ENCODE measurements around the gene FAM47E. TPM values are rescaled to one million over a fixed set of nuclear protein-coding genes. Genes with fewer than 3 reads are reported as not detected.

FAM47E gene
- total and polyA plus RNA-seq, 7 experiments from 2014 or later, result 0.24 to 0.79 (median 0.45) TPM; not detected in 2

DNA sequence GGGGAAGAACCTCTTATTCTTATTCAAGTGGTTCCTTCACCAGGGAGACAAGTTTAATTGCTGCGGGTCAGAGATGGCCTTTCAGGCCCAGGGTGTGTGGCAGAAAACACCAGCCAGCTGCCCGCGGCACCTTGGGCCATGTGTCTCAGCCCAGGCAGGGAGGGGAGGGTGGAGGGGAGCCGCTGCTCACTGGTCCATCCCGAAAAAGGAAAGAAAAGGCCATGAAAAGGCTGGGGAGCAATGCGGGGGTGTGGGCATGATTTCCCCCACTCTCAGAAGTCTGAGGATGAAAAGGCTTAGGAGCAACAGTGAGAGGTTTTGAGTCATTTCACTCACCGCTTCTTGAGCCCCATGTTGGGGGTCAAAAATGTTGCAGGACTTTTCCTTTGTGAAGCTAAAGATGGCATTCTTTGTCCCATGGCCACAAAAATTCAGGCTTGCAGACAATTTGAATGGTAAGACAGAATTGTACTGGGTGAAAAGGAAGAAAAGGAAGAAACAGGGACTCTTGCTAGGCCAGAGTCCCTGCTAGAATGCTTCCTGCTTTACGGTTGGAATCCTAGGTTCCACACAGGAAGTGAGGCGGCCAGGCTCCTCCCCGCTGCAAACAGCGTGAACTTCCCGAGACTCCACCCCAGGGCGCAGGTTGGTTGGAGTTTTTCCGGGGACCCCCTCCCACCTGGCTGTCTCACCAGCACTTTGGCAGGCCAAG lies 17.4 kb upstream of the FAM47E start:
- DNase-seq (no peak), ATAC-seq (no peak)
- no peak overlapping the region for H3K27ac ChIP-seq (ENCODE audit: low read depth, low read length)
- peaks cover 0 to 10% (median 0%) of the 10 kb centered on the region in 5 donors for H3K36me3 Mint-ChIP-seq
- H3K4me3 Mint-ChIP-seq, result no peak overlapping the region
- H3K27me3 ChIP-seq (ENCODE audit: control insufficient read depth in 2 of 2, insufficient read depth in 2 of 2, low read length in 2 of 2), result no peaks in the 10 kb centered on the region
- H3K9me3 ChIP-seq (ENCODE audit: control insufficient read depth in 2 of 3, low read length in 3 of 3), result no peaks in the 10 kb centered on the region
- no peaks in the 10 kb centered on the region for H3K4me1 ChIP-seq (ENCODE audit: control insufficient read depth in 2 of 2, insufficient read depth in 2 of 2, low read length in 2 of 2)
- H3K4me3 ChIP-seq (ENCODE audit: low read length), result no peak overlapping the region
- intact Hi-C loops (cut with micrococcal nuclease), result no loop called here
- H3K4me1 Mint-ChIP-seq, result peaks cover 0 to 2% (median 0%) of the 10 kb centered on the region in 7 donors
- no peaks in the 10 kb centered on the region for H3K36me3 ChIP-seq (ENCODE audit: control insufficient read depth in 2 of 3, insufficient read depth in 3 of 3, low read length in 3 of 3)
- CTCF ChIA-PET, result no interaction called here
- peaks cover 4 to 20% (median 11%) of the 10 kb centered on the region in 11 donors for H3K9me3 Mint-ChIP-seq
- peaks cover 0 to 11% (median 4%) of the 10 kb centered on the region in 5 donors for H3K27me3 Mint-ChIP-seq
- POLR2A ChIA-PET, result no interaction called here
- no peak overlapping the region for H3K27ac Mint-ChIP-seq

- H3K4me1 ChIP-seq (ENCODE audit: control insufficient read depth in 2 of 2, insufficient read depth in 2 of 2, low read length in 2 of 2), result no peaks in the 10 kb centered on the region
- Mint-ChIP-seq H3K27me3 (peaks cover 0 to 13% (median 4%) of the 10 kb centered on the region in 5 donors), H3K4me3 (no peak overlapping the region), H3K27ac (no peak overlapping the region), H3K9me3 (peaks cover 2 to 19% (median 9%) of the 10 kb centered on the region in 11 donors), H3K36me3 (peaks cover 0 to 5% (median 0%) of the 10 kb centered on the region in 5 donors), H3K4me1 (peaks cover 0 to 2% (median 0%) of the 10 kb centered on the region in 7 donors)
- CTCF ChIA-PET, result no interaction called here
- no peak overlapping the region for H3K27ac ChIP-seq (ENCODE audit: low read depth, low read length)
- ATAC-seq, result no peak
- H3K27me3 ChIP-seq (ENCODE audit: control insufficient read depth in 2 of 2, insufficient read depth in 2 of 2, low read length in 2 of 2), result no peaks in the 10 kb centered on the region
- H3K9me3 ChIP-seq (ENCODE audit: control insufficient read depth in 2 of 3, low read length in 3 of 3), result no peaks in the 10 kb centered on the region
- no peaks in the 10 kb centered on the region for H3K36me3 ChIP-seq (ENCODE audit: control insufficient read depth in 2 of 3, insufficient read depth in 3 of 3, low read length in 3 of 3)
- POLR2A ChIA-PET, result no interaction called here
- H3K4me3 ChIP-seq (ENCODE audit: low read length), result no peak overlapping the region
- no peak for DNase-seq
- intact Hi-C loops (cut with micrococcal nuclease), result no loop called here
Observed at GRCh38 chr4:76234679-76235044, 16.9 kb upstream of the FAM47E start.

- Histone ChIP-seq H3K4me3 (ENCODE audit: low read length) (no peak overlapping the region), H3K27me3 (ENCODE audit: control insufficient read depth in 2 of 2, insufficient read depth in 2 of 2, low read length in 2 of 2) (no peaks in the 10 kb centered on the region), H3K9me3 (ENCODE audit: control insufficient read depth in 2 of 3, low read length in 3 of 3) (peaks cover 0 to 4% (median 0%) of the 10 kb centered on the region in 3 experiments), H3K27ac (ENCODE audit: low read depth, low read length) (no peak overlapping the region), H3K36me3 (ENCODE audit: control insufficient read depth in 2 of 3, insufficient read depth in 3 of 3, low read length in 3 of 3) (no peaks in the 10 kb centered on the region), H3K4me1 (ENCODE audit: control insufficient read depth in 2 of 2, insufficient read depth in 2 of 2, low read length in 2 of 2) (no peaks in the 10 kb centered on the region)
- Mint-ChIP-seq H3K36me3 (peaks cover 0 to 5% (median 3%) of the 10 kb centered on the region in 5 donors), H3K27ac (no peak overlapping the region), H3K4me3 (no peak overlapping the region), H3K27me3 (peaks cover 0 to 19% (median 4%) of the 10 kb centered on the region in 5 donors), H3K9me3 (peaks cover 5 to 24% (median 13%) of the 10 kb centered on the region in 11 donors), H3K4me1 (peaks cover 0 to 2% (median 0%) of the 10 kb centered on the region in 7 donors)
- POLR2A ChIA-PET, result no interaction called here
- intact Hi-C loops (cut with micrococcal nuclease), result no loop called here
- CTCF ChIA-PET, result interaction anchor here (0.7 kb wide), 1 partner anchor 15 kb away, joined by 3 read pairs; no protein-coding TSS in a partner anchor
- ATAC-seq (no peak), DNase-seq (no peak)
Observed at GRCh38 chr4:76235407-76235806, 16.1 kb upstream of the FAM47E start.

DNA sequence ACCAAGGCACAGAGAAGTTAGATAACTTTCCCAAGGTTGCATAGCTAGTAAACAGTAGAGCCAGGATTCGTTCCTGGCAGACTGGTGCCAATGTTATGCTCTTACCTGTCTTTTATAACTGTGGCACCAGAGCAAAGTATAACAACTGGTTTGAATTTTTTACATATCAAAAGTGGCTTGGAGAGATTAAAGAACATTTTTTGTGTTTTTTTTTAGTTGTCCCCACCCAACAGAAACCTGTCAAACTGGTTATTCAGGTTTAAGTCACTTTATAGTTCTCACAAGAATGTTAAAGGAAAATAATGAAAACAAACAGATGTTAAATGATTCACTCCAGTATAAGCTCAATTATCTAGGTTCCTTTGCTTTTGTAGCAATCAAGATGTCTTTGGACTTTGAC lies 15.6 kb upstream of the FAM47E start:
- CTCF ChIA-PET, result interaction anchor here (0.7 kb wide), 1 partner anchor 16 kb away, joined by 3 read pairs; no protein-coding TSS in a partner anchor
- H3K9me3 ChIP-seq (ENCODE audit: control insufficient read depth in 2 of 3, low read length in 3 of 3), result peaks cover 0 to 9% (median 0%) of the 10 kb centered on the region in 3 experiments

DNA sequence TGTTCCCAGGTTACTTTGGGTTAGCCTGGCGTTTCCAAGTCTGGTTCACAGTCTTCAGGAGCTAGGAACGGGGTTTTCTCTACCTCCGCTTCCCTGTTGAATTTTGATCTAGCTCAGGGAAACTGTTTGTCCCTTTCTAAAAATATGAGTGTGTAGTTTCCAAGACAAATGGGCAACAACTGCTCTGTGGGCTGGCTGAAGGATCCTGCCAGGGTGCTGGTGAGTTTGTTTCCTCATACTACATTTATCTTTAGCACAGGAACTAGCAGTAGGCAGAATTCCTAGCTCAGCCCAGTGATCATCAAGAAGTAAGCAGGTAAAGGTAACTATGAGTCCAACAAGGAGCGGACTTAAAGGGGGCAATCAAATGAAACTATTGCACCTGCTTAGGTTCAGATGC lies 13.3 kb upstream of the FAM47E start:
- DNase-seq (no peak), ATAC-seq (no peak)
- Histone ChIP-seq H3K27me3 (ENCODE audit: control insufficient read depth in 2 of 2, insufficient read depth in 2 of 2, low read length in 2 of 2) (no peaks in the 10 kb centered on the region), H3K4me1 (ENCODE audit: control insufficient read depth in 2 of 2, insufficient read depth in 2 of 2, low read length in 2 of 2) (no peaks in the 10 kb centered on the region), H3K36me3 (ENCODE audit: control insufficient read depth in 2 of 3, insufficient read depth in 3 of 3, low read length in 3 of 3) (no peaks in the 10 kb centered on the region), H3K4me3 (ENCODE audit: low read length) (no peak overlapping the region), H3K27ac (ENCODE audit: low read depth, low read length) (no peak overlapping the region), H3K9me3 (ENCODE audit: control insufficient read depth in 2 of 3, low read length in 3 of 3) (peaks cover 0 to 12% (median 0%) of the 10 kb centered on the region in 3 experiments)
- H3K4me3 Mint-ChIP-seq, result no peak overlapping the region
- H3K4me1 Mint-ChIP-seq, result peaks cover 0 to 2% (median 0%) of the 10 kb centered on the region in 7 donors
- ChIA-PET CTCF (no interaction called here), POLR2A (no interaction called here)
- peaks cover 11 to 41% (median 26%) of the 10 kb centered on the region in 11 donors for H3K9me3 Mint-ChIP-seq
- H3K27me3 Mint-ChIP-seq, result peaks cover 7 to 33% (median 9%) of the 10 kb centered on the region in 5 donors
- intact Hi-C loops (cut with micrococcal nuclease), result no loop called here
- no peak overlapping the region for H3K27ac Mint-ChIP-seq
- H3K36me3 Mint-ChIP-seq, result peaks cover 0 to 12% (median 8%) of the 10 kb centered on the region in 5 donors

More for the DNA sequence above, 15.6 kb upstream of the FAM47E start:
- Histone ChIP-seq H3K4me3 (ENCODE audit: low read length) (no peak overlapping the region), H3K36me3 (ENCODE audit: control insufficient read depth in 2 of 3, insufficient read depth in 3 of 3, low read length in 3 of 3) (no peaks in the 10 kb centered on the region), H3K27me3 (ENCODE audit: control insufficient read depth in 2 of 2, insufficient read depth in 2 of 2, low read length in 2 of 2) (no peaks in the 10 kb centered on the region), H3K27ac (ENCODE audit: low read depth, low read length) (no peak overlapping the region), H3K4me1 (ENCODE audit: control insufficient read depth in 2 of 2, insufficient read depth in 2 of 2, low read length in 2 of 2) (no peaks in the 10 kb centered on the region)
- peaks cover 10 to 29% (median 18%) of the 10 kb centered on the region in 11 donors for H3K9me3 Mint-ChIP-seq
- ATAC-seq (no peak), DNase-seq (no peak)
- peaks cover 0 to 24% (median 5%) of the 10 kb centered on the region in 5 donors for H3K27me3 Mint-ChIP-seq
- H3K4me1 Mint-ChIP-seq, result peaks cover 0 to 2% (median 0%) of the 10 kb centered on the region in 7 donors
- peaks cover 0 to 10% (median 6%) of the 10 kb centered on the region in 5 donors for H3K36me3 Mint-ChIP-seq
- POLR2A ChIA-PET, result no interaction called here
- no peak overlapping the region for H3K27ac Mint-ChIP-seq
- intact Hi-C loops (cut with micrococcal nuclease), result no loop called here
- no peak overlapping the region for H3K4me3 Mint-ChIP-seq

DNA sequence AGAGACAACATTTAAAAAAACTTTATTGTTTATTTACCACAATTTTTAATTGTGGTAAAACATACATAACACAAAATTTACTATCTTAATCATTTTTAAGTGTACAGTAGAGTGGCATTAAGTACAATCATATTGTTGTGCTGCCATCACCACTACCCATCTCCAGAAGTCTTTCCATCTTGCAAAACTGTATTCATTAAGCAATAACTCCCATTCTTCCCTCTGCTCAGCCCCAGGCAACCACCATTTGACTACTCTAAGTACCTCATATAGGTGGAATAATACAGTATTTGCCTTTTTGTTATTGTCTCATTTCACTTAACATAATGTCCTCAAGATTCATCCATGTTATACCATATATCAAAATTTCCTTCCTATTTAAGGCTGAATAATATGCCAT lies 12.8 kb upstream of the FAM47E start:
- Mint-ChIP-seq H3K27ac (no peak overlapping the region), H3K27me3 (peaks cover 11 to 36% (median 12%) of the 10 kb centered on the region in 5 donors), H3K4me3 (no peak overlapping the region), H3K36me3 (peaks cover 0 to 12% (median 8%) of the 10 kb centered on the region in 5 donors), H3K9me3 (peaks cover 12 to 41% (median 26%) of the 10 kb centered on the region in 11 donors), H3K4me1 (peaks cover 0 to 1% (median 0%) of the 10 kb centered on the region in 7 donors)
- ChIA-PET POLR2A (no interaction called here), CTCF (no interaction called here)
- intact Hi-C loops (cut with micrococcal nuclease), result no loop called here
- ATAC-seq (no peak), DNase-seq (no peak)
- peaks cover 0 to 12% (median 0%) of the 10 kb centered on the region in 3 experiments for H3K9me3 ChIP-seq (ENCODE audit: control insufficient read depth in 2 of 3, low read length in 3 of 3)
- no peaks in the 10 kb centered on the region for H3K4me1 ChIP-seq (ENCODE audit: control insufficient read depth in 2 of 2, insufficient read depth in 2 of 2, low read length in 2 of 2)
- no peaks in the 10 kb centered on the region for H3K27me3 ChIP-seq (ENCODE audit: control insufficient read depth in 2 of 2, insufficient read depth in 2 of 2, low read length in 2 of 2)
- no peak overlapping the region for H3K27ac ChIP-seq (ENCODE audit: low read depth, low read length)
- no peak overlapping the region for H3K4me3 ChIP-seq (ENCODE audit: low read length)
- H3K36me3 ChIP-seq (ENCODE audit: control insufficient read depth in 2 of 3, insufficient read depth in 3 of 3, low read length in 3 of 3), result no peaks in the 10 kb centered on the region

Data from naive thymus-derived CD4-positive, alpha-beta T cell (primary cell).